Measurements from ENCODE around the gene DCLK1. TPM values are rescaled to one million over a fixed set of nuclear protein-coding genes. Genes with fewer than 3 reads are reported as not detected.

DCLK1 gene
- total RNA-seq, 1 donor from 2014 or later: 2.2 TPM

DNA sequence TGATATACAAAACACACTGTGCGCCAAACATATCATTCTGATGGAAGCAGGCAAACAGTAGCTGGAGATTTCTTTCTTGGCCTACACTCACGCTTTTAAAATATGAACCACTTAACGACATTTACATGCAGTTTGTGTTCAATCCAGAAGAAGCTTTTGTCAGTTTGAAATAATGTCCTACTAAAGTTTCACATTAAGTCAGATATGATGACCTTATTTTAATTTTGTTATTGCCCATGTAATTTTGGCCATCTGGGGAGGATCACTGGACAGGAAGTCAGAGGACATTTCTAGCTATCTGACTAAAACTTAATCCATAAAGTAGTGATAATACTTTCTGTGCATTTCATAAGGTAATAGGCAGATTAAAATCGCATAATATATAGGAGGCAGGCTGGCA is 98.1 kb downstream of the DCLK1 start:
- TF ChIP-seq, protein P1, sequence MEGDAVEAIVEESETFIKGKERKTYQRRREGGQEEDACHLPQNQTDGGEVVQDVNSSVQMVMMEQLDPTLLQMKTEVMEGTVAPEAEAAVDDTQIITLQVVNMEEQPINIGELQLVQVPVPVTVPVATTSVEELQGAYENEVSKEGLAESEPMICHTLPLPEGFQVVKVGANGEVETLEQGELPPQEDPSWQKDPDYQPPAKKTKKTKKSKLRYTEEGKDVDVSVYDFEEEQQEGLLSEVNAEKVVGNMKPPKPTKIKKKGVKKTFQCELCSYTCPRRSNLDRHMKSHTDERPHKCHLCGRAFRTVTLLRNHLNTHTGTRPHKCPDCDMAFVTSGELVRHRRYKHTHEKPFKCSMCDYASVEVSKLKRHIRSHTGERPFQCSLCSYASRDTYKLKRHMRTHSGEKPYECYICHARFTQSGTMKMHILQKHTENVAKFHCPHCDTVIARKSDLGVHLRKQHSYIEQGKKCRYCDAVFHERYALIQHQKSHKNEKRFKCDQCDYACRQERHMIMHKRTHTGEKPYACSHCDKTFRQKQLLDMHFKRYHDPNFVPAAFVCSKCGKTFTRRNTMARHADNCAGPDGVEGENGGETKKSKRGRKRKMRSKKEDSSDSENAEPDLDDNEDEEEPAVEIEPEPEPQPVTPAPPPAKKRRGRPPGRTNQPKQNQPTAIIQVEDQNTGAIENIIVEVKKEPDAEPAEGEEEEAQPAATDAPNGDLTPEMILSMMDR (conservative IDR thresholded peaks at IDR 0.05; ENCODE audit: low read depth, low read length): no peak
- H3K4me3 ChIP-seq (ENCODE audit: low read depth, low read length): no peak overlapping the region
- DNase-seq (ENCODE audit: low read depth): no peak

DNA sequence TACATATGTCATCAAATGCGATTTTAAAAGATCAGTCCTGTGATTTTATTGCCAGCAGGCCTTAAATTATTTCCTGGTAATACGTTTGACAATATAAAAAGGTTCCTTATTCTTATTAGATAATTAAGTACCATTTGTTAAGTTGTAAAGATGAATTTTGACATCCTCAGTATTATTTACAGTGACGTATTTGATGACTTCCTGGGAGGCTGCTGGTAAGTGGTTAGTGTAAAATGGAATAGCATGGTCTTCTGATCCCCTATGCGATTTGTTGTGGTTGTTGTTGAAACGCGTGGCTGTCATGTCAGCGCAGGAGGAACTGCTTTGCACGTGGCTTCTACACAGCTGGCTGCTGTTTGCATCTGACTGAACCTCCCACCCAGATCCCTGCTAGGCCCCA is 99.7 kb downstream of the DCLK1 start:
- TF ChIP-seq, protein P1 (conservative IDR thresholded peaks at IDR 0.05; ENCODE audit: low read depth, low read length): no peak

DNA sequence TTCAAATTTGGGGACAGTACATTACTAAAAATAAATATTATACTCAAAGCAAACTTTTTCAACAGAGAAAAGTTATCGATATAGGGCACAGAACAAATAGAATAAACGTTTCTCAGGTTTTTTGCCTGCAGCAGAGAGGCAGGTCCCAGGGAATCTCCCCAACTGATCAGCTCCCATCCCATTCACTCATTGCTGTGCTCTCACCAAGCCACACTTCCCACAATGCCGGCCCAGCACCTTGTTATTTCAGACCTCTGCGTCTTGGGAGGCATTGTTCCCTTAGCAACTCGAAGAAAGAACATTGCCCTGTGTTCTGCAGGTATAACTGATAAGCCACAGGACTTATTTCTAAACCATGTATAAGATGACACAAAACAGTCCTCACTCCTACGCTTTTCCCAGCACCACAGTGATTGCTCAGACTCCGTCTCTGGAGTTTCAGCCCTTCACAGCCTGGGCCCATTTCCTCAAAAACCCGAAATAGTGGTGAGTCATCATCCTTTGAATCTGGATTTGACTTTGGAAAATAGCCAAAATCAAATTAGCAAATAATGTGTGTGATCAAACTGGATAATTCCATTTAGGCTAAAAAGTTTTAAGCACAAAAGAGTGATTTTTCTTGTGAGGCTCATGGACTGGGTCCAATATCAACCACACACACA is 100.4 kb downstream of the DCLK1 start:
- no peak overlapping the region for H3K4me3 ChIP-seq (ENCODE audit: low read depth, low read length)
- TF ChIP-seq, protein P1 (conservative IDR thresholded peaks at IDR 0.05; ENCODE audit: low read depth, low read length): no peak
- DNase-seq (ENCODE audit: low read depth): no peak

More for the DNA sequence above, 99.7 kb downstream of the DCLK1 start:
- DNase-seq (ENCODE audit: low read depth): no peak
- no peak overlapping the region for H3K4me3 ChIP-seq (ENCODE audit: low read depth, low read length)

DNA sequence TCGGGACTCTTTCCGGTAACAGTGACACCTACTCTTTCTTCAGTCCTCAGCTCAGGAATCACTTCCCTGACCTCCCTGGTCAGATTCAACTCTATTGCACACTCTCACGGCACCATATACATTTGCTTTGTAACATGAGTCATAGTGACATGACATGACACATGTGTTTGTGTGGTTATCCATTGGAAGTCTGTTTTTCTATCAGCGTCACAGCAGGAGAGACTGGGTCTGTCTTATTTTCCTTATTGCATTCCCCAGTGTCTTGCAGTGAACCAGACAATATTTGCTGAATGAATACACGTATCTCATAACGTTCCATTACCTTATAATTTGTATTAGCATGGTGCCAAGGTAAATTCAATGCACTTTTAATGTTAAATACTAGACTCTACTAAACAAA is 102.0 kb downstream of the DCLK1 start:
- DNase-seq (ENCODE audit: low read depth): no peak
- no peak overlapping the region for H3K4me3 ChIP-seq (ENCODE audit: low read depth, low read length)
- TF ChIP-seq, protein P1 (conservative IDR thresholded peaks at IDR 0.05; ENCODE audit: low read depth, low read length): no peak

DNA sequence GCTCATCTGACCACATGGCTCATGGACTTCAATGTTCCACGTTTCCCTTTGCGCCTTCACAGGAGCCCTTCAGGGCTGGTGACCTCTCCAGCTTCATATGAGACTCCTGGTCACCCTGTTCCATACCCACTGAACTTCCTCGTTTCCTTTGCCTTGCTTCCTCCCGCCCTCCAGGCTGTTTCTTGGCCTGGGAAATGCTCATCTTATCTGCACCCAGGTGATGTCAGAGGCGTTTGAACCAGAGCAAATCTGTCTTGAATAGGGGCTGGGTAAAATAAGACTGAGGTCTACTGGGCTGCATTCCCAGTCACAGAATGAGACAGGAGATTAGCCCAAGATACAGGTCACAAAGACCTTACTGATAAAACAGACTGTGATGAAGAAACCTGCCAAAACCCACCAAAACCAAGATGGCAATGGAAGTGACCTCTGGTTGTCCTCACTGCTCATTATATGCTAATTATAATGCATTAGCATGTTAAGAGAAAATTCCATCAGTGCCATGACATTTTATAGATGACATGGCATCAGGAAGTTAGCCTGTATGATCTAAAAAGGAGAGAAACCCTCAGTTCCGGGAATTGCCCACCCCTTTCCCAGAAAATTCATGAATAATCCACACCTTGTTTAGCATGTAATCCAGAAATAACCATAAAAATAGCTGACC is 102.7 kb downstream of the DCLK1 start:
- no peak for DNase-seq (ENCODE audit: low read depth)
- no peak overlapping the region for H3K4me3 ChIP-seq (ENCODE audit: low read depth, low read length)
- TF ChIP-seq, protein P1 (conservative IDR thresholded peaks at IDR 0.05; ENCODE audit: low read depth, low read length): no peak

DNA sequence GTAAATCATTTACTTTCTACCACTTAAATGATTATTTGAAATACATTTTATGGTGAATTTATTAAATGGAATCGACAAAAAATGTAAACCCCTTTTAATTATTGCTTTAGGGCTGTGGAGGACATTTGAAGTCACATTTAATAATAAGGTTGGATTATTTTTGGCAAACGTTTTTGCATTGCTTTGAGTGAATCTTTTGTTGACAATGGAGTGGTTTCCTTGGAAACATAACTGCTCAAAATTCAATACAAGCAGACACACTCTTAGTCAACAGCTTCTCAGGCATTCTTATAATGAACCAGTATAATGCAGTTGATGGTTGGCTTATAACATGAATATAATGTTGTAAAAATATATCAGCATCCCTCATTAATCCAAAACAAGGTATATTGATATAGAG is 104.7 kb downstream of the DCLK1 start:
- TF ChIP-seq, protein P1 (conservative IDR thresholded peaks at IDR 0.05; ENCODE audit: low read depth, low read length): no peak

DNA sequence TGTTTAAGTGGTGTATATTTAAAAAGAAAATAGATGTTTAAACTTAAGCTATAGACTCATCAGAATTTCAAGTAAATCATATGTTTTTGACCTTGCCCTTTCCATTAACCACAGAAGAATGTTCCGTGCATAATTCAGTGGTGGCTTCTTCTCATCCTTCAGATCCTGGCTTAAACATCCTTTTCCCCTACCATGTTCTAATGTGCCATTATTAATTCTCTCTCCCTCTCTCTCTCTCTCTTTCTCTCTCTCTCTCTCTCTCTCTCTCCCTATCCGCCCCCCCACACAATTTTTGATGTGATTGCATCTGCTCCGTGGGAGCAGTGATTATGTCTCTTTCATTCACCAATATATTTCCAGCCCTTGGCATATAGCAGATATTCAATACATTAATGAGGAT is 116.4 kb downstream of the DCLK1 start:
- TF ChIP-seq, protein P1 (conservative IDR thresholded peaks at IDR 0.05; ENCODE audit: low read depth, low read length): no peak
- no peak overlapping the region for H3K4me3 ChIP-seq (ENCODE audit: low read depth, low read length)
- no peak for DNase-seq (ENCODE audit: low read depth)

More for the DNA sequence above, 104.7 kb downstream of the DCLK1 start:
- H3K4me3 ChIP-seq (ENCODE audit: low read depth, low read length): no peak overlapping the region
- DNase-seq (ENCODE audit: low read depth): no peak
